H54 (cell line): ENCODE measurements around the gene GSG1L.

Experiments used
- DNase-seq: peaks from one replicate; pipeline ENCODE4 v3.0.0; 2011; ENCODE audit warnings: low spot score, mixed read lengths; ENCODE audit not compliant: insufficient read length
- FAIRE-seq: peaks from 3 replicates; lab custom pipeline; 2011; peaks lifted over from hg19 to GRCh38; lab: Jason Lieb, UNC
- POLR2A ChIP-seq: IDR thresholded peaks from 2 replicates; pipeline ENCODE4 v1.6.1; 2011; ENCODE audit warnings: low read depth, mild to moderate bottlenecking, low read length

GSG1L gene

DNA sequence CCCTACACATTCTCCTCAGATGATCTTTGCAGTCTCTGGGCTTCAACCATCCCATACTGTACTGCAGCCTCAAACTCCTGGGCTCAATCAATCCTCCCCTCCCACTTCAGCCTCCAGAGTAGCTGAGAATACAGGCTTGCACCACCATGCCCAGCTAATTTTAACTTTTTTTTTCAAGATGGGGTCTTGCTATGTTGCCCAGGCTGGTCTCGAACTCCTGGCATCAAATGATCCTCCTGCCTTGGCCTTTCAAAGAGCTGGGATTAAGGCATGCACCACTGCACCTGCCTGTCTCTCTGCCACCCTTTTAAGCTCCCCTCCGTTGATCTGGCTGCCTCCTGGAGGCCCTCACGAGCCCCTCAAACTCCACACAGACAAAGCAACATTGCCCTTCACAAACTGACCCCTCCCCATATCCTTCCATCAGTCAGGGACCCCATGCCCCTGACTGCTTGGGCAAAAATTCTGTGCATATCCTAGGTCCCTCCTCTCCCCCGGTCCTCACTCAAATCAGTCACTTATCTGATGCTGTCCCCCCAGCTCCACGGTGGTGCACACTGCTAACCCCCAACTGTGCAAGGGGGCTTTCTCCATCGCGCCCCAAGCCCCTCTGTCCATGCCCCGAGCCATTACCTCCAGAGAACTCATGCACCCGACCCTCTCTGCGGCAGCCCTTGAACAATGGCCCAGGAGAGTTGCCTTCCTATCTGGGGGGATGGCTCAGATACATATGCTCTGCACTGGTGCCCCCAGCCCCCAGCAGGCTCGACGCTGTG is 260.7 kb downstream of the GSG1L start:
- DNase-seq (no peak), FAIRE-seq (no peak)
- no peak for TF ChIP-seq POLR2A

- no peak for TF ChIP-seq POLR2A
- no peak for FAIRE-seq
- DNase-seq = no peak
Observed at GRCh38 chr16:27801289-27801945, 262.1 kb downstream of the GSG1L start.

DNA sequence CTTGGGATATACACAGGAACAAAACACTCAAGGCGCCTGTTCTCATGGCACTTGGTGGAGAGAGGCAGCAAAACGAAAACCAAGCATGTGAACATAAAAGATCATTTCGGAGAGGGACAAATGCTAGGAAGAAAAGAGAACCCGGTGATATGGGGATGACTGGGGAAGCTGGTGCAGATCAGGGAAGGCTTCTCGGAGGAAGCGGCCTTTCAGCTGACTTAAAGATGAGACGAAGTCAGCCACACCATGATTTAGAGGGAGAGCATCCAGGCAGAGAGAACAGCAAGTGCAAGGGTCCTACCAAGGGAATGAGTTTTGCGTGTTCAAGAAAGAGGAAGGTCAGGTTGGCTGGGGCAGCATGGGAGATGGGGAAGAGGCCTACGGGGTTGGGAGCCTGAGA is 262.7 kb downstream of the GSG1L start:
- FAIRE-seq (no peak), DNase-seq (no peak)

DNA sequence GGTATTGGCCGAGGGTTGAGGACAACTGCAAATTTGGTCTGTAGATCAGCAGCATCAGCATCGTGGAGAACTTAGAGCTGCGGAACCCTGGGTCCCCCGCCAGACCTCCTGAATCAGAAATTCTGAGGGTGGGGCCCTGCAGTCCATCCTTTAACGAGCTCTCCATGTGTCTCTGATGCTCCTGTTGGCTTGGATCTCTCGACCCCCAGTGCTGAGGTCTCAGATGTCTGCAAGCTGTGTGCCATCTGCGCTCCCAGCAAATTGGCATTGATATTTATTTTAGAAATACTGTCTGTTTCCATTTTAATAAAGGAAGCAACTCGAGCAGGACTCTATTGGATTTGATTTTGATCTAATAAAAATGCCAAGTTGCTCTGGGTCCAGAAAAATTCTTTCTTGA is 263.6 kb downstream of the GSG1L start:
- DNase-seq = no peak
- FAIRE-seq = no peak
- TF ChIP-seq POLR2A = no peak

More for the DNA sequence above, 262.7 kb downstream of the GSG1L start:
- TF ChIP-seq POLR2A = no peak

DNA sequence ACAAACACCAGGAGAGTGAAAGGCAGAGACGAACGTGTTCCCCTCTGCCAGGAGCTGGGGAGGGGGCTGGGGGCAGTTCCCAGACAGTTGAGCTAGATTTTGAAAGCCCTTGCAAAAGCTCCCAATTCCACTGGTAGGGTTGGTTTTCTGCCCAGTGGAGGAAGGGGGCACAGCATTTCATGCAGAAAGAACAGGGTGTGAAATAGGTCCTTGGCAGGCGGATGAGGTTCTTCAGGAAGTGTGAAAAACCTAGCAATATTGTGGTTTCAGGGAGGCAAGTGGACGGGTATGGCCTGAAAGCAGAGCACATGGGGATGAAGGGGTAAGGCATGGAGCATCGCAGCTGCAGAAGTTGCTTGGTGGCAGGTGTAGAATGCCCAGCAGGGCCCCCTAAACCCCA is 265.3 kb downstream of the GSG1L start:
- no peak for FAIRE-seq
- TF ChIP-seq POLR2A = no peak
- no peak for DNase-seq

- no peak for FAIRE-seq
- TF ChIP-seq POLR2A = no peak
- DNase-seq = peak; percentile 45
Observed at GRCh38 chr16:27795992-27796614, 267.4 kb downstream of the GSG1L start.

GRCh38 chr16:27793249-27793622 is 270.3 kb downstream of the GSG1L start:
- FAIRE-seq (no peak), DNase-seq (no peak)
- TF ChIP-seq POLR2A = no peak

- DNase-seq (no peak), FAIRE-seq (no peak)
- TF ChIP-seq POLR2A = no peak
Observed at GRCh38 chr16:27792486-27793248, 270.8 kb downstream of the GSG1L start.

- TF ChIP-seq POLR2A = no peak
- no peak for DNase-seq
- no peak for FAIRE-seq
Observed at GRCh38 chr16:27791404-27791719, 272.2 kb downstream of the GSG1L start.

- FAIRE-seq (no peak), DNase-seq (no peak)
- TF ChIP-seq POLR2A = no peak
Observed at GRCh38 chr16:27790546-27791403, 272.7 kb downstream of the GSG1L start.

- FAIRE-seq (no peak), DNase-seq (no peak)
- no peak for TF ChIP-seq POLR2A
Observed at GRCh38 chr16:27789595-27790241, 273.8 kb downstream of the GSG1L start.

DNA sequence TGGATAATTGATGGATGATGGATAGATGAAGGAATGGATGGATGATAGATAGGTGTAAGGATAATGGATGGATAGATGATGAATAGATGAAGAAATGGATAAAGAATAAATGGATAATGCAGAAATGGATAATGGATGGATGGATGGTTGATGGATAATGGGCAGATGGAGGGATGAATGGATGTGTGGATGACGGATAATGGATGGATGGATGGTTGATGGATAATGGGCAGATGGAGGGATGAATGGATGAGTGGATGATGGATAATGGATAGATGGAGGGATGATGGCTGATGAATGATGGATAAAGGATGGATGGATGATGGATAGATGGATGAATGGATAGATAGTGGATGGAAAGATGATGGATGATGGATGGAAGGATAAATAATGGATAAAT is 274.4 kb downstream of the GSG1L start:
- no peak for TF ChIP-seq POLR2A
- DNase-seq (no peak), FAIRE-seq (no peak)

GRCh38 chr16:27787665-27788064 is 275.8 kb downstream of the GSG1L start:
- no peak for FAIRE-seq
- no peak for TF ChIP-seq POLR2A
- DNase-seq = no peak
